Smooth muscle cell (in vitro differentiated cells): ENCODE data around the gene RLN3. TPM values are rescaled to one million over a fixed set of nuclear protein-coding genes. Genes with fewer than 3 reads are reported as not detected.

ENCODE experiments used
- DNase-seq: peaks from one replicate; lab custom pipeline; 2025; ENCODE audit not compliant: unreplicated experiment; lab: John Stamatoyannopoulos, UW
- H2AFZ ChIP-seq: fragments of 200-600 bp; sonication (generic); 2 replicates; pipeline ENCODE4 v1.6.0; 2016; ENCODE audit warnings: antibody characterized with exemption, low read depth, mild to moderate bottlenecking
- H3F3A ChIP-seq: fragments of 200-600 bp; sonication (generic); 2 replicates; pipeline ENCODE4 v1.6.0; 2017; ENCODE audit warnings: antibody characterized with exemption, low read depth
- H3K27ac ChIP-seq: fragments of 200-600 bp; sonication (generic); 2 replicates; pipeline ENCODE4 v1.5.1; 2016; ENCODE audit warnings: low read depth, mild to moderate bottlenecking
- H3K27me3 ChIP-seq: fragments of 200-600 bp; sonication (generic); 2 replicates; pipeline ENCODE4 v1.6.1; 2016; ENCODE audit warnings: low read depth, mild to moderate bottlenecking
- H3K36me3 ChIP-seq: fragments of 200-600 bp; sonication (generic); 2 replicates; pipeline ENCODE4 v1.5.1; 2016; ENCODE audit warnings: low read depth
- H3K4me1 ChIP-seq: fragments of 200-600 bp; sonication (generic); 2 replicates; pipeline ENCODE4 v1.5.1; 2016; ENCODE audit warnings: low read depth
- H3K4me2 ChIP-seq: fragments of 200-600 bp; sonication (generic); 2 replicates; pipeline ENCODE4 v1.6.0; 2016; ENCODE audit warnings: mild to moderate bottlenecking
- H3K4me3 ChIP-seq: fragments of 200-600 bp; sonication (generic); 2 replicates; pipeline ENCODE4 v1.5.1; 2016; ENCODE audit warnings: mild to moderate bottlenecking
- H3K79me2 ChIP-seq: fragments of 200-600 bp; sonication (generic); 2 replicates; pipeline ENCODE4 v1.6.0; 2016; ENCODE audit warnings: low read depth, mild to moderate bottlenecking
- H3K9ac ChIP-seq: fragments of 200-600 bp; sonication (generic); 2 replicates; pipeline ENCODE4 v1.6.0; 2016; ENCODE audit warnings: low read depth
- H3K9me3 ChIP-seq: fragments of 200-600 bp; sonication (generic); replicated peaks from 2 replicates; pipeline ENCODE4 v1.5.1; 2016; ENCODE audit warnings: low read depth
- H4K20me1 ChIP-seq: fragments of 200-600 bp; sonication (generic); 2 replicates; pipeline ENCODE4 v1.6.0; 2016; ENCODE audit warnings: low read depth
- WGBS: methylation state at CpG from one replicate; pipeline ENCODE4 v1.1.7; 2016; ENCODE audit warnings: low lambda C conversion rate; 5-methylcytosine and 5-hydroxymethylcytosine counted together
- polyA plus RNA-seq: library from polyadenylated mRNA; unstranded; fragments of >200 nt; fragmentation: Nextera tagmentation; extraction: Ambion mirVana; gene quantifications from 2 replicates; pipeline ENCODE4 v1.2.1, GENCODE V29; 2016
- total RNA-seq: library from RNA; depleted of rRNA; stranded (reverse); fragments of >200 nt; gene quantifications from 2 replicates; pipeline ENCODE4 v1.2.3, GENCODE V29; 2014
- TF ChIP-seq, protein P1 (sequence below): fragments of 200-600 bp; sonication (generic); IDR thresholded peaks from 2 replicates; pipeline ENCODE4 v1.5.1; 2017; ENCODE audit warnings: borderline replicate concordance, mild to moderate bottlenecking, antibody characterized with exemption; ENCODE audit not compliant: insufficient read depth, poor library complexity, severe bottlenecking

Gene RLN3
- total and polyA plus RNA-seq, 2 experiments from 2014 or later, result not detected

DNA sequence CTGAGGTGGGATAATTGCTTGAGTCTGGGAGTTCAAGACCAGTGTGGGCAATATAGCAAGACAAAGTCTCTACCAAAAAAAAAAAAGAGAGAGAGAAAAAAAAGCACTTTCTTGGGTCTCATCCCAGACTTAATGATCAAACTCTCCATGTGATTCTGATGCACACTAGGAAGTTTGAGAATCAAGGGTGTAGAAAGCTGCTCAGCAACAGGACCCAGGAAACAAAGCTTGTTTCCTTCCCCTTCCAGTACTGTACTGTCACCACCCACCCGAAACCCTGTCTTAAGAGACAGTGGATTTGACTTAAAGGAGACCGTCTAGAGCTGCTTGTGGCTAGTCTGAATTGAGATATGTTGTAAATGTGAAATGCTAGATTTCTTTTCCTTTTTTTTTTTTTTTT is 50.5 kb downstream of the RLN3 start:
- no peak overlapping the region for H3K4me2 ChIP-seq
- WGBS, result 87% methylated on average over 2 of the region's 2 CpGs
- peaks cover 12% of the 10 kb centered on the region for H3K79me2 ChIP-seq
- H2AFZ ChIP-seq, result no peak overlapping the region
- no peaks in the 10 kb centered on the region for H4K20me1 ChIP-seq
- H3K4me3 ChIP-seq, result no peak overlapping the region
- no peaks in the 10 kb centered on the region for H3K27me3 ChIP-seq
- no peaks in the 10 kb centered on the region for H3F3A ChIP-seq
- H3K4me1 ChIP-seq, result peaks cover 5% of the 10 kb centered on the region
- DNase-seq, result no peak
- H3K27ac ChIP-seq, result no peak overlapping the region
- no peaks in the 10 kb centered on the region for H3K9me3 ChIP-seq
- H3K36me3 ChIP-seq, result no peaks in the 10 kb centered on the region
- H3K9ac ChIP-seq, result no peak overlapping the region
- TF ChIP-seq, protein P1, sequence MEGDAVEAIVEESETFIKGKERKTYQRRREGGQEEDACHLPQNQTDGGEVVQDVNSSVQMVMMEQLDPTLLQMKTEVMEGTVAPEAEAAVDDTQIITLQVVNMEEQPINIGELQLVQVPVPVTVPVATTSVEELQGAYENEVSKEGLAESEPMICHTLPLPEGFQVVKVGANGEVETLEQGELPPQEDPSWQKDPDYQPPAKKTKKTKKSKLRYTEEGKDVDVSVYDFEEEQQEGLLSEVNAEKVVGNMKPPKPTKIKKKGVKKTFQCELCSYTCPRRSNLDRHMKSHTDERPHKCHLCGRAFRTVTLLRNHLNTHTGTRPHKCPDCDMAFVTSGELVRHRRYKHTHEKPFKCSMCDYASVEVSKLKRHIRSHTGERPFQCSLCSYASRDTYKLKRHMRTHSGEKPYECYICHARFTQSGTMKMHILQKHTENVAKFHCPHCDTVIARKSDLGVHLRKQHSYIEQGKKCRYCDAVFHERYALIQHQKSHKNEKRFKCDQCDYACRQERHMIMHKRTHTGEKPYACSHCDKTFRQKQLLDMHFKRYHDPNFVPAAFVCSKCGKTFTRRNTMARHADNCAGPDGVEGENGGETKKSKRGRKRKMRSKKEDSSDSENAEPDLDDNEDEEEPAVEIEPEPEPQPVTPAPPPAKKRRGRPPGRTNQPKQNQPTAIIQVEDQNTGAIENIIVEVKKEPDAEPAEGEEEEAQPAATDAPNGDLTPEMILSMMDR, result no peak

Other genes with a start within 250 kb of the RLN3 start
- gene ZSWIM4, start 232.7 kb upstream of the RLN3 start, total RNA-seq, result 3.0 and 4.7 TPM in 2 replicates
- 5.8 and 8.2 TPM in 2 replicates for gene ZSWIM4, start 232.7 kb upstream of the RLN3 start, polyA plus RNA-seq
- gene NANOS3, start 151.0 kb upstream of the RLN3 start, total RNA-seq, result not detected in 2 replicates
- gene NANOS3, start 151.0 kb upstream of the RLN3 start, polyA plus RNA-seq, result 2.7 and 2.8 TPM in 2 replicates
- 0.72 and 1.2 TPM in 2 replicates for gene BRME1, start 122.0 kb upstream of the RLN3 start, total RNA-seq
- gene BRME1, start 122.0 kb upstream of the RLN3 start, polyA plus RNA-seq, result 2.2 and 3.3 TPM in 2 replicates
- 8.0 and 9.5 TPM in 2 replicates for gene CC2D1A, start 121.9 kb upstream of the RLN3 start, total RNA-seq
- gene CC2D1A, start 121.9 kb upstream of the RLN3 start, polyA plus RNA-seq, result 26.3 and 28.0 TPM in 2 replicates
- gene PODNL1, start 89.7 kb upstream of the RLN3 start, total RNA-seq, result 5.2 and 8.9 TPM in 2 replicates
- gene PODNL1, start 89.7 kb upstream of the RLN3 start, polyA plus RNA-seq, result 34.3 and 53.9 TPM in 2 replicates
- 12.4 and 15.9 TPM in 2 replicates for gene DCAF15, start 75.6 kb upstream of the RLN3 start, total RNA-seq
- gene DCAF15, start 75.6 kb upstream of the RLN3 start, polyA plus RNA-seq, result 27.0 and 30.9 TPM in 2 replicates
- 0.45 and 2.2 TPM in 2 replicates for gene RFX1, start 21.8 kb upstream of the RLN3 start, total RNA-seq
- gene RFX1, start 21.8 kb upstream of the RLN3 start, polyA plus RNA-seq, result 2.2 and 2.8 TPM in 2 replicates
- 1.4 and 3.1 TPM in 2 replicates for gene IL27RA, start 3.6 kb downstream of the RLN3 start, total RNA-seq
- 3.8 and 7.1 TPM in 2 replicates for gene IL27RA, start 3.6 kb downstream of the RLN3 start, polyA plus RNA-seq
- 1.6 TPM in 1 of 2 replicates, not detected in the other for gene PALM3, start 33.9 kb downstream of the RLN3 start, total RNA-seq
- gene PALM3, start 33.9 kb downstream of the RLN3 start, polyA plus RNA-seq, result 0.55 and 1.4 TPM in 2 replicates
- gene MISP3, start 44.6 kb downstream of the RLN3 start, total RNA-seq, result 2.4 TPM in 1 of 2 replicates, not detected in the other
- 0.61 and 2.0 TPM in 2 replicates for gene MISP3, start 44.6 kb downstream of the RLN3 start, polyA plus RNA-seq
- not detected in 2 replicates for gene C19orf67, start 57.6 kb downstream of the RLN3 start, total RNA-seq
- 0.17 and 0.49 TPM in 2 replicates for gene C19orf67, start 57.6 kb downstream of the RLN3 start, polyA plus RNA-seq
- 35.0 and 46.7 TPM in 2 replicates for gene SAMD1, start 62.6 kb downstream of the RLN3 start, total RNA-seq
- gene SAMD1, start 62.6 kb downstream of the RLN3 start, polyA plus RNA-seq, result 71.3 and 84.1 TPM in 2 replicates
- 20.7 and 30.3 TPM in 2 replicates for gene PRKACA, start 89.6 kb downstream of the RLN3 start, total RNA-seq
- gene PRKACA, start 89.6 kb downstream of the RLN3 start, polyA plus RNA-seq, result 11.1 and 14.4 TPM in 2 replicates
- 6.4 and 13.4 TPM in 2 replicates for gene ASF1B, start 108.4 kb downstream of the RLN3 start, total RNA-seq
- 7.1 and 11.3 TPM in 2 replicates for gene ASF1B, start 108.4 kb downstream of the RLN3 start, polyA plus RNA-seq
- 11.3 and 12.9 TPM in 2 replicates for gene ADGRL1, start 178.0 kb downstream of the RLN3 start, total RNA-seq
- 12.7 and 15.0 TPM in 2 replicates for gene ADGRL1, start 178.0 kb downstream of the RLN3 start, polyA plus RNA-seq